ENCODE measurements around the gene GNPAT. TPM values are rescaled to one million over a fixed set of nuclear protein-coding genes. Genes with fewer than 3 reads are reported as not detected.

Gene GNPAT
- total RNA-seq, 1 experiment from 2014 or later, result 60.9 TPM

DNA sequence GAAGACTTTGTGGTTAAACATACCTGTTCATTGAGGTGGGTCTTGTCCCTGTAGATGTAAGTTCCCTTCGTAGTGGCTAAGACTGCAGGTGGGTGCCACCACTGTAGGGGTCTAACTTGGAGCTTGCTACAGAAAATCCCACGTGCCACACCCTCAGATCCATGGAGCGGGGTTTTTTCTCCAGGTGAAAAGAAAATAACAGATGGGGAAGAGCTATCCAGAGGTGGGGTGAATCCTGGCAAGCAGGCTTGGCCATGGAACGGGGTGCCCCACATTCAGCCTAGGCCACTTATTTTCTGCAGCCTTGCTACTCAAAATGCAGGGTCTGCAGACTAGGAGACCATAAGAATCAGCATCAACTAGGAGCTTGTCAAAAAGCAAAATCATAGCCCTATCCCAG lies 72.6 kb downstream of the GNPAT start:
- ChIA-PET CTCF (interaction anchor here (0.7 to 1.1 kb wide), 3 partner anchors 79 to 282 kb away, joined by 3 to 4 read pairs (median 4); no protein-coding TSS in a partner anchor), POLR2A (interaction anchor here (0.6 kb wide), 1 partner anchor 288 kb away, joined by 4 read pairs; no protein-coding TSS in a partner anchor)
- TF ChIP-seq, protein P1, sequence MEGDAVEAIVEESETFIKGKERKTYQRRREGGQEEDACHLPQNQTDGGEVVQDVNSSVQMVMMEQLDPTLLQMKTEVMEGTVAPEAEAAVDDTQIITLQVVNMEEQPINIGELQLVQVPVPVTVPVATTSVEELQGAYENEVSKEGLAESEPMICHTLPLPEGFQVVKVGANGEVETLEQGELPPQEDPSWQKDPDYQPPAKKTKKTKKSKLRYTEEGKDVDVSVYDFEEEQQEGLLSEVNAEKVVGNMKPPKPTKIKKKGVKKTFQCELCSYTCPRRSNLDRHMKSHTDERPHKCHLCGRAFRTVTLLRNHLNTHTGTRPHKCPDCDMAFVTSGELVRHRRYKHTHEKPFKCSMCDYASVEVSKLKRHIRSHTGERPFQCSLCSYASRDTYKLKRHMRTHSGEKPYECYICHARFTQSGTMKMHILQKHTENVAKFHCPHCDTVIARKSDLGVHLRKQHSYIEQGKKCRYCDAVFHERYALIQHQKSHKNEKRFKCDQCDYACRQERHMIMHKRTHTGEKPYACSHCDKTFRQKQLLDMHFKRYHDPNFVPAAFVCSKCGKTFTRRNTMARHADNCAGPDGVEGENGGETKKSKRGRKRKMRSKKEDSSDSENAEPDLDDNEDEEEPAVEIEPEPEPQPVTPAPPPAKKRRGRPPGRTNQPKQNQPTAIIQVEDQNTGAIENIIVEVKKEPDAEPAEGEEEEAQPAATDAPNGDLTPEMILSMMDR (IDR thresholded peaks at IDR 0.05; ENCODE audit: unreplicated experiment), result no peak
- Mint-ChIP-seq H3K36me3 (ENCODE audit: insufficient read depth, unreplicated experiment) (no peaks in the 10 kb centered on the region), H3K4me1 (ENCODE audit: insufficient read depth, unreplicated experiment) (peaks cover 6% of the 10 kb centered on the region), H3K27ac (ENCODE audit: low read depth, unreplicated experiment) (no peak overlapping the region), H3K27me3 (ENCODE audit: insufficient read depth, unreplicated experiment) (no peaks in the 10 kb centered on the region), H3K4me3 (ENCODE audit: unreplicated experiment) (no peak overlapping the region), H3K9me3 (ENCODE audit: unreplicated experiment) (no peaks in the 10 kb centered on the region)
- no peak for DNase-seq (ENCODE audit: unreplicated experiment)
- no TSS peak for BruUV-seq (replicated peaks)
- intact Hi-C loops (cut with micrococcal nuclease), result no loop called here

DNA sequence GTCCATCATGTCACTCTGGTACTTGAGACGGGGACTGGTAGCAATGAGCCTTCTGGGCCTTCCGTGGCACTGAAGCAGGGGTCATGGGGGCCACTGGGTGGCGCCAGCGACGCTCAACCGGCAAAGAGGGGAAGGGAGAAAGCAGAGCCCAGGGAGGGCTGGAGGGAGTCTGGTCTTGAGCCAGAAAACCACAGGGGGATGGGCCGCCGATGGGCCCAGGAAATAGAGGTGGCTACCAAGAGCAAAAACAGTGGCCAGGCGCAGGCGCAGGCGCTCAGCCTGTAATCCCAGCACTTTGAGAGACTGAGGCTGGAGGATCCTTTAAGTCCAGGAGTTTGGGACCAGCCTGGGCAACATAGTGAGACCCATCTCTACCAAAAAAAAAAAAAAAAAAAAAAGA lies 74.9 kb downstream of the GNPAT start:
- Mint-ChIP-seq H3K4me3 (ENCODE audit: unreplicated experiment) (no peak overlapping the region), H3K27ac (ENCODE audit: low read depth, unreplicated experiment) (no peak overlapping the region), H3K36me3 (ENCODE audit: insufficient read depth, unreplicated experiment) (no peaks in the 10 kb centered on the region), H3K4me1 (ENCODE audit: insufficient read depth, unreplicated experiment) (peaks cover 6% of the 10 kb centered on the region), H3K27me3 (ENCODE audit: insufficient read depth, unreplicated experiment) (no peaks in the 10 kb centered on the region), H3K9me3 (ENCODE audit: unreplicated experiment) (no peaks in the 10 kb centered on the region)
- DNase-seq (ENCODE audit: unreplicated experiment), result peak; percentile 73
- POLR2A ChIA-PET, result interaction anchor here (0.6 to 1.2 kb wide), 4 partner anchors 21 to 74 kb away, joined by 3 to 4 read pairs (median 4); partner anchors contain the start of gene EXOC8
- TF ChIP-seq, protein P1 (IDR thresholded peaks at IDR 0.05; ENCODE audit: unreplicated experiment), result peak; percentile 69
- CTCF ChIA-PET, result interaction anchor here (0.6 to 3.0 kb wide), 17 partner anchors 9 to 1922 kb away, joined by 3 to 19 read pairs (median 3); no protein-coding TSS in a partner anchor
- intact Hi-C loops (cut with micrococcal nuclease), result loop anchor here (1.0 kb wide), 1 partner anchor 274 kb away; no protein-coding TSS in a partner anchor
- BruUV-seq (replicated peaks), result no TSS peak

DNA sequence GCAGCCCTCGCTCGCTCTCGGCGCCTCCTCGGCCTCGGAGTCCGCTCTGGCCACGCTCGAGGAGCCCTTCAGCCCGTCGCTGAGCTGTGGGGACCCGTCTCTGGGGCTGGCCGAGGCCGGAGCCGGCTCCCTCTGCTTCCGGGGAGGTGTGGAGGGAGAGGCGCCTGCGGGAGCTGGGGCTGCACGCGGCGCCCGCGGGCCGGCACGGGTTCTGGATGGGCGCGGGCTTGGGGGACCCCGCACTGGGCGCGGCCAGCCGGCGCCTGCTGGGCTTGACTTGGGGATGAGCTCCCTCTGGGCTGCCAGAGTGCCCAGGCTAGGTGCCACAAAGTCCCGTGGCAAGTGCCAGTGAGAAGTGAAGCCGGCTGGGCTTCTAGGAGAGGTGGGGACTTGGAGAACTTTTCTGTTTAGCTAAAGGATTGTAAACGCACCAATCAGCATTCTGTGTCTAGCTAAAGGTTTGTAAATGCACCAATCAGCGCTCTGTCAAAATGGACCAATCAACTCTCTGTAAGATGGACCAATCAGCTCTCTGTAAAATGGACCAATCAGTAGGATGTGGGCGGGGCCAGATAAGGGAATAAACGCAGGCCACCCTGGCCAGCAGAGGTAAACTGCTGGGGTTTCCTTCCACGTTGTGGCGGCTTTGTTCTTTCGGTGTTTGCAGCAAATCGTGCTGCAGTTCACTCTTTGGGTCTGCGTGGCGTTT lies 76.4 kb downstream of the GNPAT start:
- H3K4me1 Mint-ChIP-seq (ENCODE audit: insufficient read depth, unreplicated experiment), result peaks cover 6% of the 10 kb centered on the region

DNA sequence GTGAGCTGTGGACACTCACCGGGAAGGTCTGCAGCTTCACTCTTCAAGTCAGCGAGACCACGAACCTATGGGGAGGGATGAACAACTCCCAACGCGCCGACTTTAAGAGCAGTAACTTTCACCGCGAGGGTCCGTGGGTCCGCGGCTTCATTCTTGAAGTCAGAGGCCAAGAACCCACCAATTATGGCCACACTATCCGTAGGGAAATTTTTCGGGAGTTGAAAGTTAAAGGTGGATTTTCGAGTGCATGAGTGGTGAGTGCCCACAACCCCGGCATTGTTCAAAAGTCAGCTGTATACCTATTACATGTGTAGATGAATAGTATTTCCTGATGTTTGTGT lies 77.0 kb downstream of the GNPAT start:
- no peak for DNase-seq (ENCODE audit: unreplicated experiment)
- H3K9me3 Mint-ChIP-seq (ENCODE audit: unreplicated experiment), result no peaks in the 10 kb centered on the region
- no peaks in the 10 kb centered on the region for H3K27me3 Mint-ChIP-seq (ENCODE audit: insufficient read depth, unreplicated experiment)
- TF ChIP-seq, protein P1 (IDR thresholded peaks at IDR 0.05; ENCODE audit: unreplicated experiment), result no peak
- intact Hi-C loops (cut with micrococcal nuclease), result no loop called here
- ChIA-PET POLR2A (interaction anchor here (0.6 to 2.3 kb wide), 4 partner anchors 14 to 264 kb away, joined by 3 to 13 read pairs (median 4); partner anchors contain the start of genes EXOC8 and SPRTN), CTCF (interaction anchor here (0.8 to 1.6 kb wide), 4 partner anchors 16 to 73 kb away, joined by 3 to 5 read pairs (median 4); no protein-coding TSS in a partner anchor)
- no peak overlapping the region for H3K4me3 Mint-ChIP-seq (ENCODE audit: unreplicated experiment)
- peaks cover 6% of the 10 kb centered on the region for H3K36me3 Mint-ChIP-seq (ENCODE audit: insufficient read depth, unreplicated experiment)
- no TSS peak for BruUV-seq (replicated peaks)
- no peak overlapping the region for H3K27ac Mint-ChIP-seq (ENCODE audit: low read depth, unreplicated experiment)
- peaks cover 6% of the 10 kb centered on the region for H3K4me1 Mint-ChIP-seq (ENCODE audit: insufficient read depth, unreplicated experiment)

More for the DNA sequence above, 76.4 kb downstream of the GNPAT start:
- Mint-ChIP-seq H3K4me3 (ENCODE audit: unreplicated experiment) (no peak overlapping the region), H3K27me3 (ENCODE audit: insufficient read depth, unreplicated experiment) (no peaks in the 10 kb centered on the region), H3K9me3 (ENCODE audit: unreplicated experiment) (no peaks in the 10 kb centered on the region), H3K27ac (ENCODE audit: low read depth, unreplicated experiment) (no peak overlapping the region), H3K36me3 (ENCODE audit: insufficient read depth, unreplicated experiment) (peaks cover 6% of the 10 kb centered on the region)
- intact Hi-C loops (cut with micrococcal nuclease), result no loop called here
- no TSS peak for BruUV-seq (replicated peaks)
- POLR2A ChIA-PET, result interaction anchor here (1.0 to 2.3 kb wide), 3 partner anchors 14 to 35 kb away, joined by 3 to 13 read pairs (median 4); partner anchors contain the start of genes EXOC8 and SPRTN
- CTCF ChIA-PET, result interaction anchor here (0.6 to 3.0 kb wide), 9 partner anchors 11 to 288 kb away, joined by 3 to 19 read pairs (median 4); partner anchors contain the start of genes EXOC8 and SPRTN
- DNase-seq (ENCODE audit: unreplicated experiment), result no peak
- TF ChIP-seq, protein P1 (IDR thresholded peaks at IDR 0.05; ENCODE audit: unreplicated experiment), result no peak

Data from MCF 10A (cell line).